ENCODE measurements around the gene STH.
A peak's percentile ranks its signal among the peaks of the same experiment; 100 is the strongest.
"Not testable (repeated sequence)": the region's sequence is repeated elsewhere in the genome, so short reads cannot be mapped to it uniquely, and the experiment has no call there.

The STH gene

DNA sequence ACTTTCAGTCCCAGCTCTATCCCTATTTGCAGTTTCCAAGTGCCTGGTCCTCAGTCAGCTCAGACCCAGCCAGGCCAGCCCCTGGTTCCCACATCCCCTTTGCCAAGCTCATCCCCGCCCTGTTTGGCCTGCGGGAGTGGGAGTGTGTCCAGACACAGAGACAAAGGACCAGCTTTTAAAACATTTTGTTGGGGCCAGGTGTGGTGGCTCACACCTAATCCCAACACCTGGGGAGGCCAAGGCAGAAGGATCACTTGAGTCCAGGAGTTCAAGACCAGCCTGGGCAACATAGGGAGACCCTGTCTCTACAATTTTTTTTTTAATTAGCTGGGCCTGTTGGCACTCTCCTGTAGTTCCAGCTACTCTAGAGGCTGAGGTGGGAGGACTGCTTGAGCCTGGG lies 1.7 kb downstream of the STH start:
- Mint-ChIP-seq H3K4me3 (no peak overlapping the region), H3K27ac (no peak overlapping the region), H3K9me3 (no peaks in the 10 kb centered on the region), H3K27me3 (ENCODE audit: low read depth) (peaks cover 12% of the 10 kb centered on the region), H3K4me1 (no peaks in the 10 kb centered on the region), H3K36me3 (ENCODE audit: low read depth) (no peaks in the 10 kb centered on the region)
- no peak for TF ChIP-seq CTCF (IDR thresholded peaks at IDR 0.05; ENCODE audit: unreplicated experiment in 3 of 3)

DNA sequence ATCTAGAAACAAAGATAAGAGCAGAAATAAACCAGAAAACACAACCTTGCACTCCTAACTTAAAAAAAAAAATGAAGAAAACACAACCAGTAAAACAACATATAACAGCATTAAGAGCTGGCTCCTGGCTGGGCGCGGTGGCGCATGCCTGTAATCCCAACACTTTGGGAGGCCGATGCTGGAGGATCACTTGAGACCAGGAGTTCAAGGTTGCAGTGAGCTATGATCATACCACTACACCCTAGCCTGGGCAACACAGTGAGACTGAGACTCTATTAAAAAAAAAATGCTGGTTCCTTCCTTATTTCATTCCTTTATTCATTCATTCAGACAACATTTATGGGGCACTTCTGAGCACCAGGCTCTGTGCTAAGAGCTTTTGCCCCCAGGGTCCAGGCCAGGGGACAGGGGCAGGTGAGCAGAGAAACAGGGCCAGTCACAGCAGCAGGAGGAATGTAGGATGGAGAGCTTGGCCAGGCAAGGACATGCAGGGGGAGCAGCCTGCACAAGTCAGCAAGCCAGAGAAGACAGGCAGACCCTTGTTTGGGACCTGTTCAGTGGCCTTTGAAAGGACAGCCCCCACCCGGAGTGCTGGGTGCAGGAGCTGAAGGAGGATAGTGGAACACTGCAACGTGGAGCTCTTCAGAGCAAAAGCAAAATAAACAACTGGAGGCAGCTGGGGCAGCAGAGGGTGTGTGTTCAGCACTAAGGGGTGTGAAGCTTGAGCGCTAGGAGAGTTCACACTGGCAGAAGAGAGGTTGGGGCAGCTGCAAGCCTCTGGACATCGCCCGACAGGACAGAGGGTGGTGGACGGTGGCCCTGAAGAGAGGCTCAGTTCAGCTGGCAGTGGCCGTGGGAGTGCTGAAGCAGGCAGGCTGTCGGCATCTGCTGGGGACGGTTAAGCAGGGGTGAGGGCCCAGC lies 2.6 kb downstream of the STH start:
- no peak for TF ChIP-seq CTCF (IDR thresholded peaks at IDR 0.05; ENCODE audit: unreplicated experiment in 3 of 3)
- H3K9me3 Mint-ChIP-seq, result no peaks in the 10 kb centered on the region
- no peaks in the 10 kb centered on the region for H3K36me3 Mint-ChIP-seq (ENCODE audit: low read depth)
- no peak overlapping the region for H3K4me3 Mint-ChIP-seq
- H3K27me3 Mint-ChIP-seq (ENCODE audit: low read depth), result peaks cover 12% of the 10 kb centered on the region
- no peak overlapping the region for H3K27ac Mint-ChIP-seq
- no peaks in the 10 kb centered on the region for H3K4me1 Mint-ChIP-seq

- Mint-ChIP-seq H3K4me3 (no peak overlapping the region), H3K27ac (no peak overlapping the region), H3K36me3 (ENCODE audit: low read depth) (no peaks in the 10 kb centered on the region), H3K27me3 (ENCODE audit: low read depth) (peaks cover 13% of the 10 kb centered on the region), H3K4me1 (no peaks in the 10 kb centered on the region), H3K9me3 (no peaks in the 10 kb centered on the region)
- peak; percentile 91 to 96 (median 93) for TF ChIP-seq CTCF (IDR thresholded peaks at IDR 0.05; ENCODE audit: unreplicated experiment in 3 of 3)
These were observed 3.4 kb downstream of the STH start for GRCh38 chr17:46002311-46002972.

DNA sequence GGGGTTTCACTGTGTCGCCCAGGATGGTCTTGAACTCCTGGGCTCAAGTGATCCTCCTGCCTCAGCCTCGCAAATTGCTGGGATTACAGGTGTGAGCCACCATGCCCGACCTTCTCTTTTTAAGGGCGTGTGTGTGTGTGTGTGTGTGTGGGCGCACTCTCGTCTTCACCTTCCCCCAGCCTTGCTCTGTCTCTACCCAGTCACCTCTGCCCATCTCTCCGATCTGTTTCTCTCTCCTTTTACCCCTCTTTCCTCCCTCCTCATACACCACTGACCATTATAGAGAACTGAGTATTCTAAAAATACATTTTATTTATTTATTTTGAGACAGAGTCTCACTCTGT lies 3.9 kb downstream of the STH start:
- no peak for TF ChIP-seq CTCF (IDR thresholded peaks at IDR 0.05; ENCODE audit: unreplicated experiment in 3 of 3)
- peaks cover 16% of the 10 kb centered on the region for H3K27me3 Mint-ChIP-seq (ENCODE audit: low read depth)
- H3K4me3 Mint-ChIP-seq, result no peak overlapping the region
- H3K36me3 Mint-ChIP-seq (ENCODE audit: low read depth), result no peaks in the 10 kb centered on the region
- H3K4me1 Mint-ChIP-seq, result no peaks in the 10 kb centered on the region
- H3K27ac Mint-ChIP-seq, result no peak overlapping the region
- H3K9me3 Mint-ChIP-seq, result no peaks in the 10 kb centered on the region

GRCh38 chr17:46003907-46004748 lies 5.1 kb downstream of the STH start:
- Mint-ChIP-seq H3K9me3 (no peaks in the 10 kb centered on the region), H3K36me3 (ENCODE audit: low read depth) (no peaks in the 10 kb centered on the region), H3K4me3 (no peak overlapping the region), H3K4me1 (no peaks in the 10 kb centered on the region), H3K27me3 (ENCODE audit: low read depth) (peaks cover 16% of the 10 kb centered on the region), H3K27ac (no peak overlapping the region)
- no peak for TF ChIP-seq CTCF (IDR thresholded peaks at IDR 0.05; ENCODE audit: unreplicated experiment in 3 of 3)

GRCh38 chr17:46006082-46006481 lies 7.0 kb downstream of the STH start:
- not testable (repeated sequence) for H3K27ac Mint-ChIP-seq; H3K4me3 Mint-ChIP-seq; H3K9me3 Mint-ChIP-seq; H3K27me3 Mint-ChIP-seq (ENCODE audit: low read depth); H3K4me1 Mint-ChIP-seq; H3K36me3 Mint-ChIP-seq (ENCODE audit: low read depth)
